NCI-H446 treated with DMSO at 0.1 percent for 48 hours (cell line): ENCODE measurements around the gene C2CD4D.
"Not testable (repeated sequence)": the region's sequence is repeated elsewhere in the genome, so short reads cannot be mapped to it uniquely, and the experiment has no call there.

Experiments
- DNase-seq: peaks from one replicate; lab custom pipeline; 2025; lab: John Stamatoyannopoulos, UW

Gene C2CD4D

DNA sequence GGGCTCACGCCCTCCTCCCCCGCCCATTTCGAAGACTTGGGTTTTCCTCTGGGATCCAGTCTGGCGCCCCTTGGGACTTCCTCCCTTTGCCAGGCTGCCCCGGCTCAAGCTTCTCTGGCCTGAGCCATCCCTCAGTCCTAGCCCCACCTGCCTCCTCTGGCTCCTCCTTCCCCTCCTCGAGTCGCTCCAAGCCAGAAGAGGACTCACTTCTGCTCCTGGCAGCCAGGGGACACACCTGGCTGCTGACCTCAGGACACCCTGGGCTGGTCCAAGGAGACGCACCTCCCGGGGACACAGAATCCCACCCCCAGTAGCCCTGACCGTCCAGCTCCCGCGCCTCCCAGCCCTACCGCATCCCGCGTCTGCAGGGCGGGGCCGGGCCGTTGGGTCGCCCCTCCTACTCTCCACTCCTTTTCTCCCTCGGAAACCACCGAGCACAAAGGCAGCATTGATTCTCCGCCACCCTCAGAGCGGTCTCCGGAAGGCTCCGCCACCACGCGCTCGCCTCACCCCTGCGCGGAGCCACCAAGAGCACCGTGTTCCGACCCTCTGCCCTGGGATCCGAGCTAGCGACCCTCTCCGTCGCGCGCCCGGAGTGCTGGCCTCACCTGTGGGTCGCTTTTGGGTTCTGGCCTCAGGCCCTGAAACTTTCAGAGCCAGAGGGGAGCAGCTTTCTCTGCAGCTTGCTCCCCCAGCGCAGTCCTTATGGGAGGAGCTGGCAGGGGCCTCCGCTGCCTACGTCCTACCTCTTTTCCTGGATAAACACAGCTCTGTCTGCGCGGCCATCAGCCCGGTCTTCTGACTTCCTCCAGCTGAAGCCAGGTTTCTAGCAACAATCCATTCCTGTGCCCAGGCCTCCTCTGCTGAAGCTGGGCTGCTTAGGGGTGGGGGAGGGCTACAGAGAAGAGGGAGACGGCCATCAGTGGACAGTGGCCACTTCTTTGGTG lies at the start of gene C2CD4D:
Gene C2CD4D (minus strand): TSS at position 364 of the 947 bp plus-strand sequence. CDS start 831 bp downstream, outside the sequence.
- DNase-seq, result no peak

DNA sequence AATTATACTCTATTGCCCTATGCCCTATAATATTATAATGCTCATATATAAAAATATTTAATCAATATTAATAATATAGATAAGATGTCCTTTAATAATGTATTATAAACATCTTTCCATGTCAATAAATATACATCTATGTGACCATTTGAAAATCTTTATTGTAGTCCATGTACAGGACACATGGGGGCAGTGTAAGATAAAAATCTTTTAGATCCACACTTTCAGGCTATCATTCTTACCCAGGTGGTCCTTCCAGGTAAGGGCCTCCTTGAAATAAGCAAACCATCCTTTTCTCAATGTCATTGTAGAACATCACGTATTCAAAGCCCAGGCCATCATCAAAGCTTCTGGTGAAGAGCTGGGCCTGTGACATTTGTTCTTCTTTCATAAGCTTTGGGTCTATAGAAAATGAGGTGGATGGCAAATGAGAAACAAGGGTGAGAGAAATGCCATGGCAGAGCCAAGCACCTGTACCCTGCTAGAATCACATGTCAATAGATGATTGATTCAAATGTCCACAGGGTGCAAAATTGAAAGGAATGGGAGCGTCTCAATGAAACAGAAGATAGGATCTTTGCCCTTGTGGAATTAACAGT lies 49.5 kb upstream of the C2CD4D start:
- no peak for DNase-seq

DNA sequence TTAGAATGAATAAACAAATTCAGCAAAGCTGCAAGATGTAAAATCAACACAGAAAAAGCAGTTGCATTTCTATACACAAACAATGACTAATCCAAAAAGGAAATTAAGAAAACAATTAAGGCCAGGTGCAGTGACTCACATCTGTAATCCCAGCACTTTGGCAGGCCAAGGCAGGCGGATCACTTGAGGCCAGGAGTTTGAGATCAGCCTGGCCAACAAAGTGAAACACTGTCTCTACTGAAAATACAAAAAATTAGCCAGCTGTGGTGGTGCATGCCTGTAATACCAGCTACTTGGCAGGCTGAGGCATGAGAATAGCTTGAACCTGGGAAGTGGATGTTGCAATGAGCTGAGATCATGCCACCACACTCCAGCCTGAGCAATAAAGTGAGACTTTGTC lies 47.4 kb upstream of the C2CD4D start:
- DNase-seq, result no peak

DNA sequence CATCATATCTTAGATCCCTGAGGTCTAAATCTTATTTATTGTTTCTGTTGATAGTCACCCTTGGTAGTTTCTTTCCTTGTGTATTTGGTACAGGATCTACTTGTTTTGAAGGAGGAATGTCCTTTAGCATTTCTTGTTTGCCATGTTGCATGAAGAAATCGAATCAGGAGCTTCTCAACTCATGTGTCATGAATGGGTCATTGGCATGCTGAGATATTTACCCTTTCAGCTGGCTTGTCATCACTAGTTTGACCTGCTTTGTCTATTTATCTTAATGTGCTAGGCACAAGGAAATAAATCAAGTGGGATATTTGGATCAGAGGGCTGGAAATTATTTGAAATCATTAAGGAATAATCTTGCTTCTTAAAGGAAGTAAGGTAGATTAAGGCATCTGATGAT lies 45.9 kb upstream of the C2CD4D start:
- DNase-seq, result no peak

DNA sequence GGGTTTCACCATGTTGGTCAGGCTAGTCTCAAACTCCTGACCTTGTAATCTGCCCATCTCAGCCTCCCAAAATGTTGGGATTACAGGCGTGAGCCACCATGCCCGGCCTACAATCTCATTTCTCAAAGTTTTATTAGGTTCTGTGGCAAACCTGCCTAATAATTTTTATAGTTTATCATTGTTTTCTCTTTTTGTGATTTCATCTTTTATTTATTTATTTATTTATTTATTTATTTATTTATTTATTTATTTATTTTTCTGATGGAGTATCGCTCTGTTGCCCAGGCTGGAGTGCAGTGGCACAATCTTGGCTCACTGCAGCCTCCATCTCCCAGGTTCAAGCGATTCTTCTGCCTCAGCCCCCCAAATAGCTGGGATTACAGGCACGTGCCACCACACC lies 45.3 kb upstream of the C2CD4D start:
- DNase-seq, result not testable (repeated sequence)

DNA sequence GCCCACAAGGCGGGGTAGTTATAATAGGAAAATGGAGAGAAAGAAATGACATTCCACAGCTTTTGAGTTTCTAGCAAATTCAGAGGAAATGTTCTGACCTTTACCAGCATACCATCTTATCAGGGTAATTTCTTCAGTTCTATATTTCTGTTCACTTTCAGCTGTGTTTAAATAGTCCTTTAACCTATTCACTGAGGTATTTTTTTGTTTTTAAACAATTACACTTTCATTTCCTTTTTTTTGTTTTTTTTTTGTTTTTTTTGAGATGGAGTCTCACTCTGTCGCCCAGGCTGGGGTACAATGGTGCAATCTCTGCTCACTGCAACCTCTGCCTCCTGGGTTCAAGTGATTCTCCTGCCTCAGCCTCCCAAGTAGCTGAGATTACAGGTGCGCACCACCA lies 44.8 kb upstream of the C2CD4D start:
- DNase-seq, result not testable (repeated sequence)

DNA sequence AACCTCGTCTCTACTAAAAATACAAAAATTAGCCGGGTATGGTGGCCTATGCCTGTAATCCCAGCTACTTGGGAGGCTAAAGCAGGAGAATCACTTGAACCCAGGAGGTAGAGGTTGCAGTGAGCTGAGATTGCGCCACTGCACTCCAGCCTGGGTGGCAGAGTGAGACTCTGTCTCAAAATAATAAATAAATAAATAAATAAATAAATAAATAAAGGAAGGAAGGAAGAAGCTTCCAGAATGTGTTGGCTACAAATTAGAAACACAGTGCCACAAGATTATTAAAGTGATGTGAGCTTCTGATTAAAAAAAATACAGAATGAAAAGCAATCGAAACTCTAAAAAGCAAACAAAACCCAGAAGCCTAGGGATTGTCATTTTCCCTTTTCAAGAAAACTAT lies 44.3 kb upstream of the C2CD4D start:
- not testable (repeated sequence) for DNase-seq

DNA sequence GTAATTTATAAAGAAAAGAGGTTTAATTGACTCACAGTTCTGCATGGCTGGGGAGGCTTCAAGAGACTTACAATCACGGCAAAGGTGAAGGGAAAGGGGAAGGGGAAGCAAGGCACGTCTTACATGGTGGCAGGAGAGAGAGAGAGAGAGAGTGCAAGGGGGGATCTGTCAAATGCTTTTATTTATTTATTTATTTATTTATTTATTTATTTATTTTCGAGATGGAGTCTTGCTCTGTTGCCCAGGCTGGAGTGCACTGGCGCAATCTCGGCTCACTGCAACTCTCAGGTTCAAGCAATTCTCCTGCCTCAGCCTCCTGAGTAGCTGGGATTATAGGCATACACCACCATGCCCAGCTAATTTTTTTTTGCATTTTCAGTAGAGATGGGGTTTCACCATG lies 43.3 kb upstream of the C2CD4D start:
- DNase-seq, result not testable (repeated sequence)

DNA sequence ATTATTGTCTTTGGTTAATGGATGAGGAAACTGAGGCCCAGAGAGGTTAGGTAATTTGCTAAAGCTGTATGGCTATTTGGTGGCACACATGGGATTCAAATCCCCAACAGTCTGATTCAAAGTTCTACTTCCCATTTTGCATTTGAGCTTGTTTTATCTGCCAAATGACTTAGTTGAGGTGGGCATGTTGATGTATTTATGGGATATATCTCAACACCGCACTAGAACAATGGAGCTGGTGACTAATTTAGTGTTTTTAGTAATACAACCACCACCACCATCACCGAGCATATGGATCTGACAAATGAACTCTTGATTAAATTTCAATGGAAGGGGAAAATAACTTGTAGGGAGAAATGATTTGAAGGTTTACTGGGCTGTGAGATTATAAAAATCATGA lies 42.8 kb upstream of the C2CD4D start:
- DNase-seq, result no peak

DNA sequence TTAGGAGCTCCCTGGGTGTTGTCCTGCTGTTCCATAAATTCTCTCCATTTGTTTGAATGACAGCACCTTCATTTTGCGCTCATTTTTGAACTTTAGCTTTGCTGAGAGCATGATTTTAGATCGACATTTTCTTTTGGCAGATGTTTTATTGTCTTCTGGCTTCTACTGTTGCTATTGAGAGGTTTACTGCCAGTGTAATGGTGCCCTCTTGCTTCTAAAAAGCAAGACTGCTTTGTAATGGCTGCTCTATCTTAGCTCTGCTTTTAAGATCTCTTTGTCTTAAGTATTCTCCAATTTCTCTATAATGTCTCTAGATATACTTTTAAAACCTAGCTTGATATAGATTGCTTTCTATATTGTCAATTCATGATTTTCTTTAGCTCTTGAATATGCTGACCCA lies 41.9 kb upstream of the C2CD4D start:
- no peak for DNase-seq

DNA sequence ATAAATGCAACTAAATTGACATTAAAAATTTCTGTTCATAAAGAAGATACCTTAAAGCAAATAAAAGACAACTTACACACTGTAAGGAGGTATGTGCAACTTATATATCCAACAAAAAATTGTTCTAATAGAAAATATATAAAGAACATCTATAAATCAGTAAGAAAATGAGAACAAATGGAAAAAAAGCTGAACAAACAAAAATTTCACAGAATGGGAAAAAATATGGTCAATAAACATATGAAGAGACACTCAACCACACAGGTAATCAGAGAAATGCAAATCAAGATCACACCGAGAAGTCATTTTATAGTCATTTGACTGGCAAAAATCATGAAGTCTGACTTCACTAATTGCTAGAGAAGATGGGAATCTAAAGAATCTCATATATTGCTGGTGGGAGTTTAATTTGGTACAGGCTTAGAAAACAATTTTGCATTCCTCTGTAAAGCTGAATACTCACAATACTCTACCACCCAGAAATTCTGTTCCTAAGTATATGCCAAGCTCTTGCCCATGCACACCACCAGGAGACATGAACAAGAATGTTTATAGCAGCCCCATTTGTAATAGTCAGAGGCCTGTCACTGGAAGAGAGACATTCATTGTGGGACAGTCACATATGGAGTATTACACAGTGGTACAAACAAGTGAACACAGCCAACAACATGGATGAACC lies 35.9 kb upstream of the C2CD4D start:
- no peak for DNase-seq

DNA sequence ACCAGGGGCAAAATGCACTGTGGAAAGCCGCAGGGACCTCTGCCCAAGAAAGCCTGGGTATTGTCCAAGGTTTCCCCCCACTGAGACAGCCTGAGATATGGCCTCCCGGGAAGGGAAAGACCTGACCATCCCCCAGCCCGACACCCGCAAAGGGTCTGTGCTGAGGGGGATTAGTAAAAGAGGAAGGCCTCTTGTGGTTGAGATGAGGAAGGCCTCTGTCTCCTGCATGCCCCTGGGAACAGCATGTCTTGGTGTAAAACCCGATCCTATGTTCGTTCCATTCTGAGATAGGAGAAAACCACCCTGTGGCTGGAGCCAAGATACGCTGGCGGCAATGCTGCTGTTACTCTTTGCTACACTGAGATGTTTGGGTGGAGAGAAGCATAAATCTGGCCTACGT lies 33.2 kb upstream of the C2CD4D start:
- DNase-seq, result not testable (repeated sequence)

DNA sequence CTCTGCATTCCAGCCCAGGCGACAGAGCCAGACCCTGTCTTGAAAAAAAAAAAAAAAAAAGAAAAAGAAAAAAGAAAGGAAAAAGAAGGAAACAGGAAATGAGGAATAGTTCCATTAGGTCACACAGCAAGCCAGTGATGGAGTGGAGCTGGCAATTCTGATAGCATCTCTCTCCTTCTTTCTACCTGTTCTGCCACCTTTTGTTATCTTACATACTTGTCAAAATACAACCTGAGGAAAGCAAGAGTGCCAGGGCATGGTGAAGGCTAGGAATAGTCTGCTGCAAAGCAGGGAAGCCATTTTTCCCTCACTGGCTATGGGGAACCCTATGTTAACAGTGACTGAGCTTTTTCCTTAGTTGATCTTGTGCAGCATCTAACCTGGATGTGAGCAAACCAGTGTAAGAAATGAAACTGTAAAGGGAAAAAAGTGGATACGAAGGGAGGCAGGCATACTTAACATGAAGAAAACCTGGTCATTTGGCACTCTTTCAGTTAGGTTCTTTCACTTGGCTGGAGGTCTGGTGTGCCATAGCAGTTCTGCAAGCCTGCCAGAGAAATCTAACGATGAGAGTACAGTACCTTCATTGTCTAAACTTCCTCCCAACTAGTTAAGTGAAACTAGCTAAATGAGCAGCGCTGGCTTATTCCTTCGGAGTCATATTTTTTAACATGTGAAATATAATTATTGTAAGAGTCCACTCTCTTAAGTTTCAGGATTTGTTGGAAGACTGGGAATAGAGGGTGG lies 31.8 kb upstream of the C2CD4D start:
- DNase-seq, result no peak

DNA sequence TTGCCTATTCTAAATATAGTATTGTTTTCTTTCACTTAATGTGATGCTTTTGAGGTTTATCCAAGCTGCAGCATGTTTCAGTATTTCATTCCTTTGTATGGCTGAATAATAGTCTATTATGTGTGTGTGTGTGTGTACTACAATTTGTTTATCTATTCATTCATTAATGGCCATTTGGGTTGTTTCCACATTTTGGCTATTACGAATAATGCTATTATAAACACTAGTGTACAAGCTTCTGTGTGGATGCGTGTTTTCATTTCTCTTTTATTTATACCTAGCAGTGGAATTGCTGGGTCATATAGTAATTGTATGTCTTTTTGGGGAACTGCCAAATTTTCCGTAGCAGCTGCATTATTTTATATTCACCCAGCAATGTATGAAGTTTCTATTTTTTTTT lies 28.9 kb upstream of the C2CD4D start:
- no peak for DNase-seq

DNA sequence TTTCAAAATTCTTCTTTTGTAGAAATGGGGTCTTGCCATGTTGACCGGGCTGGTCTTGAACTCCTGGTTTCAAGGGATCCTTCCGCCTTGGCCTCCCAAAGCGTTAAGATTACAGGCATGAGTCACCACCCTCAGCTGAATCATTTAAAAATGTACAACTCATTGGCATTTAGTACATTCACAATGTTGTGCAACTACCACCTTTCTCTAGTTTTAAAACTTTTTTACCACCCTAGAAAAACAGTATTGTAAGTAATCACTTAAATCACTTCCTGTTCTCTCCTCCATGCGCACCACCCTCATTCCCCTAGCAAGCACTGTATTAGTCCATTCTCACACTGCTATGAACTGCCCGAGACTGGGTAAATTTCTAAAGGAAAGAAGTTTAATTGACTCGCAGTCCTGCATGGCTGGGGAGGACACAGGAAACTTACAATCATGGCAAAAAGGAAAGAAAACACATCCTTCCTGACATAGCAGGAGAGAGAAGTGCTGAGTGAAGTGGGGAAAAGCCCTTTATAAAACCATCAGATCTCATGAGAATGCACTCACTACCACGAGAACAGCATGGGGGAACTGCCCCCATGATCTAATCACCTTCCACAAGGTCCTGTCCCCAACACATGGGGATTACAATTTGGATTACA lies 28.3 kb upstream of the C2CD4D start:
- DNase-seq, result no peak

DNA sequence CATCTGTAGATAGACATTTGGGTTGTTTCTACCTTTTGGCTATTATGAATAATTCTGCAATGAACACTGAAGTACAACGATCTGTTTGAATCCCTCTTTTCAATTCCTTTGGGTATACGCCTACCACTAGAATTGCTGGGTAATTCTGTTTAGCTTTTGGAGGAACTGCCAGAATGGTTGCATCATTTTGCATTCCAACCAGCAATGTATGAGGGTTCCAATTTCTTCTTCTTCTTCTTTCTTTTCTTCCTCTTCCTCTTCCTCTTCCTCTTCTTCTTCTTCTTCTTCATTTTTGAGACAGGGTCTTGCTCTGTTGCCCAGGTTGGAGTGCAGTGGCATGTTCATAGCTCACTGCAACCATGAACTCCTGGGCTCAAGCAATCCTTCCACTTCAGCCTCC lies 27.7 kb upstream of the C2CD4D start:
- DNase-seq, result no peak

DNA sequence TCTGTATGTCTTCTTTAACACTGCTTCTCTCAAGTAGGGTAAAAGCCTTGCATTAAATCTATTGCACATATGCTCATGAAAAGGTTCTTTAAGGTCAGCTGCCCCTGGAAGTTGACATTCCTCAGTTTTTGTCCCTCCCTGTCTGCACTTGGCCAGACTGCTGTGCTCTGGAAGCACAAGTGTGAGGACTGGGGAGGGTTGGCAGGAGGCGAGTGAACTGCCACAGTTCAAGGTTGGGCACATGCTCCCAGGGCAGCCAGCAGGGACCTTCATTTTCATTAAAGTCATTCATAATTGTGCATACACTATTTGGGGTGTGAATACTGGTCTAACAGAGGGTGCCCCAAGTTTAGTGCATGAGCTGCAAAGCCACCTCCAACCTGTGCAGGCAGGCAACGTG lies 24.8 kb upstream of the C2CD4D start:
- no peak for DNase-seq

DNA sequence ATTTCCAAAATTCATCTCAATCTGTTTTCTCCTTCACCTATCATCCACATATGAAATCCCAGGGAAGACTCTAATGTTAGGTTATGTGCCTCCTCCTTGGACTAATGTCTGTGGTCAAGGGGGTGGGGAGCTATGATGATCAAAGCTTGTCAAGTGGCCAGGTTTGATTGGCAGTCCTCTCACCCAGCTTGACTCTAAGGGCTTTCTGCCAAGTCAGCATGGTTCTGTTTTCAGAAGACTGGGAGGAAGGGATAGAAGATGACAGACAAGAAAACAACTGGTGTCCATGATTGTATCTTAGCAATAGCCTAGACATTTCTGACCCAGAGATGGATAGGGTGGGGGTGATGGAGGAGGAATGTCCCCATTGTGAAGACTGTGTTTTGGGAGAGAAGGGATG lies 23.0 kb upstream of the C2CD4D start:
- no peak for DNase-seq

DNA sequence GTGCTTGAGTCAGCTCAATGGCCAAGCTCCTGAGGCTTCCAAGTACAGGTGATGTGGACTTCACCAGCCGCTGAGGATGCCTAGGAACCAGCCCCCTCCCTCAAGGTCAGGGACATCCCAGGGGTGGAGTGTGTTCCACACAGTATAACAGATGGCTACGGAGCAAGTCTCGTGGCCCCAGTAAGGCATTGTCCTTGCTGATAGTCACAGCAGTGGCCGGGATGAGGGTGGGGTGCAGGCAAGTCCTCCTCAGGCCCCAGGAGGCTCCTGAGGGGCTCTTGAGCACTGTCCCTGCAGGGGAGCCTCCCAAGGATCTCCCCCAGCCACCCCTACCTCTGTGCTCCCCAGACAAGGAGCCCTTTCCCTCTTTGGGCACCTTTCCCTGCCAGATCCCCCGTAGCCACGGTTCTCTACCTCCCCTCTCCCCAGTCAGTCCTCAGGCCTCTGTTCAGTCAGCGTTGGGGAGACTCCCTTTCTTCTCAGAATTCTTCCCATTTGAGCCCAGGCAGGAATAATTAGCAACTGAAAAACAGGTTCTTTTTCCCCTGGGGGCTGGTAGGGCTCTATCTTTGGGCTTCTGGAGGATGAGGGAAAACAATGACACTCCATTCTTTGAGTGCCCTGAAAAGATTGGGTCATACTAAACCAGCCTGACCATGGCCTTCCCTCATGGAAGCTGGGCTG lies 21.0 kb upstream of the C2CD4D start:
- no peak for DNase-seq

DNA sequence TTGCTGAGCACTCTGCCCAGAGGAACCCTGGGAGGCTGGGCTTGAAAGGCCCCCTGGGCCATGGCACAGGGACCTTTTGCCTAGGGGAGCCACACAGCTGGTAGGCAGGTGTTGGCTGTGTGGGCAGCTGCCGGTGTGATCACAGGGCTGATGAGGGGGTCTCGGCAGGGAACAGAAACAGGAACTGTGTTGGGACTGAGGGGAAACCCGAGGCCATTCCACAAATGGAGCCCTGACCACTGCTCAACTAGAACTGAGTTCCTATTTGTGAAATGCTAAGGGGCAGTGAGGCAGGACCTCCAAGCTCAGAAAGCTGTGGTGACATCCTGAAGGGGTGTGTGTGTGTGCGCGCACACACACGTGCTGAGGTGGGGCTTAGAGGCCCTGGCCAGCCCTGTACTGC lies 20.3 kb upstream of the C2CD4D start:
- no peak for DNase-seq
